Neutrophil (primary cell): ENCODE results near the gene FAM200B.

ENCODE experiments used
- H3K27ac ChIP-seq: fragments of 200-600 bp; sonication (generic); 2 replicates; pipeline ENCODE4 v1.5.1; 2016; ENCODE audit warnings: mild to moderate bottlenecking, moderate library complexity
- H3K27me3 ChIP-seq: fragments of 200-600 bp; sonication (generic); 2 replicates; pipeline ENCODE4 v1.6.0; 2016; ENCODE audit warnings: mild to moderate bottlenecking
- H3K36me3 ChIP-seq: fragments of 200-600 bp; sonication (generic); 2 replicates; pipeline ENCODE4 v1.5.1; 2017
- H3K4me1 ChIP-seq, 2 experiments: fragments of 200-600 bp in 1 of 2; sonication (generic) in 1 of 2; 1 replicate in 1 of 2; 2 replicates in 1 of 2; pipeline versions ENCODE4 v1.5.1 to v1.6.1; 2013 to 2016; ENCODE audit warnings: low read depth in 1 of 2, low read length in 1 of 2, mild to moderate bottlenecking in 1 of 2, moderate library complexity in 1 of 2; ENCODE audit not compliant: control insufficient read depth in 1 of 2, insufficient read depth in 1 of 2
- H3K4me3 ChIP-seq, 2 experiments: fragments of 200-600 bp in 1 of 2; sonication (generic) in 1 of 2; 1 replicate in 1 of 2; 2 replicates in 1 of 2; pipeline ENCODE4 v1.5.1; 2013 to 2016; ENCODE audit warnings: low read depth in 1 of 2, low read length in 1 of 2, mild to moderate bottlenecking in 1 of 2, moderate library complexity in 1 of 2
- H3K9me3 ChIP-seq: fragments of 200-600 bp; sonication (generic); 2 replicates; pipeline ENCODE4 v1.5.1; 2016
- TF ChIP-seq, protein P1 (sequence below): fragments of 200-600 bp; sonication (generic); IDR thresholded peaks from 2 replicates; pipeline ENCODE4 v1.5.1; 2016; ENCODE audit warnings: antibody characterized with exemption

FAM200B gene

GRCh38 chr4:15658781-15659180 lies 22.8 kb upstream of the FAM200B start:
- H3K27ac ChIP-seq: peak overlapping the region; percentile 99
- TF ChIP-seq, protein P1, sequence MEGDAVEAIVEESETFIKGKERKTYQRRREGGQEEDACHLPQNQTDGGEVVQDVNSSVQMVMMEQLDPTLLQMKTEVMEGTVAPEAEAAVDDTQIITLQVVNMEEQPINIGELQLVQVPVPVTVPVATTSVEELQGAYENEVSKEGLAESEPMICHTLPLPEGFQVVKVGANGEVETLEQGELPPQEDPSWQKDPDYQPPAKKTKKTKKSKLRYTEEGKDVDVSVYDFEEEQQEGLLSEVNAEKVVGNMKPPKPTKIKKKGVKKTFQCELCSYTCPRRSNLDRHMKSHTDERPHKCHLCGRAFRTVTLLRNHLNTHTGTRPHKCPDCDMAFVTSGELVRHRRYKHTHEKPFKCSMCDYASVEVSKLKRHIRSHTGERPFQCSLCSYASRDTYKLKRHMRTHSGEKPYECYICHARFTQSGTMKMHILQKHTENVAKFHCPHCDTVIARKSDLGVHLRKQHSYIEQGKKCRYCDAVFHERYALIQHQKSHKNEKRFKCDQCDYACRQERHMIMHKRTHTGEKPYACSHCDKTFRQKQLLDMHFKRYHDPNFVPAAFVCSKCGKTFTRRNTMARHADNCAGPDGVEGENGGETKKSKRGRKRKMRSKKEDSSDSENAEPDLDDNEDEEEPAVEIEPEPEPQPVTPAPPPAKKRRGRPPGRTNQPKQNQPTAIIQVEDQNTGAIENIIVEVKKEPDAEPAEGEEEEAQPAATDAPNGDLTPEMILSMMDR: no peak
- peaks cover 64 to 87% of the 10 kb centered on the region in 2 experiments for H3K4me1 ChIP-seq
- peaks cover 24% of the 10 kb centered on the region for H3K36me3 ChIP-seq
- peak overlapping the region; percentile 82 to 92 for H3K4me3 ChIP-seq
- no peaks in the 10 kb centered on the region for H3K9me3 ChIP-seq
- no peaks in the 10 kb centered on the region for H3K27me3 ChIP-seq

DNA sequence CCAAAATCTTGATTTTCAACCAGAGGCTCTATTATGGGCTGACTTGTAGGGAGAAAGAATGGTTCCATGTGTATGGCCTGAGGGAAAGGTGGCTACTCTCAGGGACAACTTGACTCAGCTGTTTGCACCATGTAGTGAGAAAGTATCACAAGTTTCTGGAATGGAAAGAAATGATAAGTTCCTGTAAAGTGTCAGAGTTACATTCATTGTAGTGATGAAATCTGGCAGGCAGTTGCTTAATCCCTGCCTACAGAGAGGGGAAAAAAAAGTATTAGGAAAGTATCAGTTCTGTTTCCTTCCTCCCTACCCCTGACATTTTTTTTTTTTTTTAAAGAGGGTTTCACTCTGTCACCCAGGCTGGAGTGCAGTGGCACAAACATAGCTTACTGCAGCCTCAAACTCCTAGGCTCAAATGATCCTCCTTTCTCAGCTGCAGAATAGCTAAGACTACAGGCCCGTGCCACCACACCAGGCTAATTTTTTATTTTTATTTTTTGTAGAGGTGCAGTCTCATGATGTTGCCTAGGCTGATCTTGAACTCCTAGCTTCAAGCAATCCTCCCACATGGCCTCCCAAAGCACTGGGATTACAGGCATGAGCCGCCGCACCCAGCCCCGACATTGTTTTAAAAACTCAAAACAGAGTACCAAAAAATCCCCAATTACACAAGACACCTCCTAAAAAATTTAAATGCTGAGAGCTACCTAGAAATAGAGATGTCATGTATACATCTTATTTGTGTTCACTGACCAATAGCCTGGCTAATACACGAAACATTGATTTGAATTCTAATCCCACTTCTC lies 21.7 kb upstream of the FAM200B start:
- Histone ChIP-seq H3K27ac (peak overlapping the region; percentile 99), H3K36me3 (peaks cover 14% of the 10 kb centered on the region), H3K4me3 (peak overlapping the region; percentile 82 to 92), H3K9me3 (no peaks in the 10 kb centered on the region), H3K27me3 (no peaks in the 10 kb centered on the region), H3K4me1 (peaks cover 76 to 92% of the 10 kb centered on the region in 2 experiments)
- TF ChIP-seq, protein P1: no peak

GRCh38 chr4:15665753-15666365 lies 15.8 kb upstream of the FAM200B start:
- H3K27ac ChIP-seq: peak overlapping the region; percentile 99
- H3K9me3 ChIP-seq: no peaks in the 10 kb centered on the region

GRCh38 chr4:15667006-15667405 lies 14.6 kb upstream of the FAM200B start:
- Histone ChIP-seq H3K27ac (peak overlapping the region; percentile 99), H3K9me3 (no peaks in the 10 kb centered on the region), H3K27me3 (no peaks in the 10 kb centered on the region), H3K4me1 (peaks cover 90 to 91% of the 10 kb centered on the region in 2 experiments), H3K36me3 (no peaks in the 10 kb centered on the region), H3K4me3 (peak overlapping the region in 1 of 2 experiments; percentile 59)
- TF ChIP-seq, protein P1: no peak

More at GRCh38 chr4:15665753-15666365, 15.8 kb upstream of the FAM200B start:
- Histone ChIP-seq H3K4me3 (peak overlapping the region; percentile 48 to 59), H3K36me3 (no peaks in the 10 kb centered on the region), H3K27me3 (no peaks in the 10 kb centered on the region), H3K4me1 (peaks cover 93 to 94% of the 10 kb centered on the region in 2 experiments)
- TF ChIP-seq, protein P1: peak; percentile 23

- H3K9me3 ChIP-seq: no peaks in the 10 kb centered on the region
- H3K27me3 ChIP-seq: no peaks in the 10 kb centered on the region
- H3K27ac ChIP-seq: peak overlapping the region; percentile 99
- peaks cover 90 to 91% of the 10 kb centered on the region in 2 experiments for H3K4me1 ChIP-seq
- TF ChIP-seq, protein P1: no peak
- H3K36me3 ChIP-seq: no peaks in the 10 kb centered on the region
- no peak overlapping the region for H3K4me3 ChIP-seq
Measured at GRCh38 chr4:15668566-15669435, 12.8 kb upstream of the FAM200B start.
